ENCODE results near the gene TRMT10C.

The TRMT10C gene

DNA sequence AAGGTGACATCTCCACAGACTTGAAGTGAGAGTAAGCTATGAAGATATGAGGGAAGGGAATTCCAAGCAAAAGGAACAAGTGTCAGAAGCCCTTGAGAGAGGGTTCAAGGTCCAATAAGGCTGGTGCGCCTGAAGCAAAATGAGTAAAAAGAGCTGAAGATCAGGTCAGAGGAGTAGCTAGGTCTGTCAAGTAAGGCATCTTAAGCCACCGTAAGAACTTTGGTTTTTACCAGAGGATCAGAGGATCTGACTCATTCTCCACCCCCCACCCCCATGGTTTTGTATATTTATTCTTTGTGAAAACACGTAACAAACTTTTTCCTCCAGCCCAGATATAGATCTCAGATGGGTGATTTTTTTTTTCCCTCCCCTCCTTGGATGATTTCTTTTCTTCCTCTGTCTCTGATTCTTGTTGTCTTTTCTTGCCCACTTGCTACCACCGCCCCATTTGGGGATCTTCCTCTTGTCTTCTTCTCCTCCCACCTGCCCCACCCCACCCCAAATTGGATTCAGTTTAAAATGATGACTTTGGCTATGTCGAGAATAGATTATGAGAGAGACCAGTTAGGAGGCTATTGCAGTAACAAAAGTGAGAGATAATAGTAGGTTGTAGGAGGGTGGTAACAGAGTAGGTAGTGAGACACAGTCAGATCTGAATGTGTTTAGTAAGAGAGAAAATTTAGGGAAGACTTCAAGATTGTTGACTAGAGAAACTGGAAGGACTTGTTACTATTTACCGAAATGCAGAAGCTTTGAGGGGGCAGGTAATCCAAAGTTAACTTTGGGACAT is 6.1 kb downstream of the TRMT10C start:
- H3K4me3 ChIP-seq (ENCODE audit: control insufficient read depth in 1 of 7, extremely low read depth in 1 of 7, insufficient read depth in 4 of 7, low read depth in 2 of 7, low read length in 6 of 7): no peak overlapping the region
- 86% methylated on average over 4 of the region's 6 CpGs for WGBS (ENCODE audit: insufficient coverage)
- ChIA-PET CTCF (interaction anchor here (0.9 kb wide), 1 partner anchor 54 kb away, joined by 3 read pairs; the partner anchor contains the start of gene SENP7), POLR2A (no interaction called here)
- H3K36me3 ChIP-seq (ENCODE audit: control insufficient read depth in 4 of 4, insufficient read depth in 4 of 4, low read length in 3 of 4): peaks cover 14 to 33% (median 24%) of the 10 kb centered on the region in 4 experiments
- no peaks in the 10 kb centered on the region for H3K9me3 ChIP-seq (ENCODE audit: control extremely low read depth in 1 of 5, control insufficient read depth in 4 of 5, insufficient read depth in 2 of 5, low read depth in 1 of 5, low read length in 4 of 5)
- no peaks in the 10 kb centered on the region for H3K27me3 ChIP-seq (replicated peaks in 2 of 5; ENCODE audit: control insufficient read depth in 4 of 5, insufficient read depth in 5 of 5, low read length in 4 of 5)
- H3K27ac ChIP-seq (ENCODE audit: insufficient read depth in 1 of 2, low read depth in 1 of 2, low read length in 2 of 2, poor library complexity in 1 of 2, severe bottlenecking in 2 of 2): no peak overlapping the region
- peaks cover 3 to 13% (median 9%) of the 10 kb centered on the region in 4 experiments for H3K4me1 ChIP-seq (ENCODE audit: control extremely low read depth in 1 of 4, control insufficient read depth in 4 of 4, insufficient read depth in 4 of 4, low read length in 3 of 4)
- DNase-seq: no peak

DNA sequence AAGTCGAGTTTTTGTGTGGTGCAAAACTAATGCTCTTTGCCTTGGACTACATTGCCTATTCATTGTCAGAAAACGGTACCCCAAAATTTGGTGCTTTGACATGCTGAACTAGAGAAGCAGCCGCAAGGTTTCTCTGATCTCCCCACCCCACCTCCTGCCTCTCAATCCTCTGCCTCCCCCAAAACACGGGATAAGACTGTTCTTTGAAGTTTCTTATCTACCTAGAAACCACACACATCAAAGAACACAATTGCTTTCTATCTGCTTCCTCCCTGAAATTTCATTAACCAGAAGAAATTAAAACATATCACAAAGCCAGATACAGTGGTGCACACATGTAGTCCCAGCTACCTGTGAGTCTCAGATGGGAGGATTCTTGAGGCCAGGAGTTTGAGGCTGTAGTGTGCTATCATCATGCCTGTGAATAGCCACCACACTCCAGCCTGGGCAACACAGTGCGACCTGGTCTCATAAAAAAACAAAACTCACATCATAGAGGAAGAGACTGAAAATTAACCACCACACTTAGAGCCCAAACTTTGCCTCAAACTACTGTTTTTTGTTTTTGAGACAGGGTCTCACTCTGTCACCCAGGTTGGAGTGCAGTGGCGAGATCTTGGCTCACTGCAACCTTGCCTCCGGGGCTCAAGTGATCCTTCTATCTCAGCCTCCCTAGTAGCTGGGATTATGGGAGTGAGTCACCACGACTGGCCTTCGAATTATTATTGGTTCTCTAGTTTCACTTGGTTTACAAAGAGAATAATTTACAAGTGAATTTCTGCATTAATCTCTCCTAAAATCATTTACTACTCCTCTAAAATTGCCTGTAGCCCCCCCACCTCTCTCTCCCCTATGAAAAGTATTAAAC is 9.6 kb downstream of the TRMT10C start:
- 78% methylated on average over 4 of the region's 9 CpGs for WGBS (ENCODE audit: insufficient coverage)
- Histone ChIP-seq H3K27me3 (replicated peaks in 2 of 5; ENCODE audit: control insufficient read depth in 4 of 5, insufficient read depth in 5 of 5, low read length in 4 of 5) (no peaks in the 10 kb centered on the region), H3K4me1 (ENCODE audit: control extremely low read depth in 1 of 4, control insufficient read depth in 4 of 4, insufficient read depth in 4 of 4, low read length in 3 of 4) (peaks cover 7 to 24% (median 17%) of the 10 kb centered on the region in 4 experiments), H3K4me3 (ENCODE audit: control insufficient read depth in 1 of 7, extremely low read depth in 1 of 7, insufficient read depth in 4 of 7, low read depth in 2 of 7, low read length in 6 of 7) (no peak overlapping the region), H3K36me3 (ENCODE audit: control insufficient read depth in 4 of 4, insufficient read depth in 4 of 4, low read length in 3 of 4) (peaks cover 2 to 12% (median 10%) of the 10 kb centered on the region in 4 experiments), H3K27ac (ENCODE audit: insufficient read depth in 1 of 2, low read depth in 1 of 2, low read length in 2 of 2, poor library complexity in 1 of 2, severe bottlenecking in 2 of 2) (no peak overlapping the region), H3K9me3 (ENCODE audit: control extremely low read depth in 1 of 5, control insufficient read depth in 4 of 5, insufficient read depth in 2 of 5, low read depth in 1 of 5, low read length in 4 of 5) (no peaks in the 10 kb centered on the region)
- CTCF ChIA-PET: interaction anchor here (1.0 to 4.3 kb wide), 3 partner anchors 7 to 20 kb away, joined by 4 to 20 read pairs (median 5); partner anchors contain the start of gene TRMT10C
- DNase-seq: no peak
- POLR2A ChIA-PET: no interaction called here

DNA sequence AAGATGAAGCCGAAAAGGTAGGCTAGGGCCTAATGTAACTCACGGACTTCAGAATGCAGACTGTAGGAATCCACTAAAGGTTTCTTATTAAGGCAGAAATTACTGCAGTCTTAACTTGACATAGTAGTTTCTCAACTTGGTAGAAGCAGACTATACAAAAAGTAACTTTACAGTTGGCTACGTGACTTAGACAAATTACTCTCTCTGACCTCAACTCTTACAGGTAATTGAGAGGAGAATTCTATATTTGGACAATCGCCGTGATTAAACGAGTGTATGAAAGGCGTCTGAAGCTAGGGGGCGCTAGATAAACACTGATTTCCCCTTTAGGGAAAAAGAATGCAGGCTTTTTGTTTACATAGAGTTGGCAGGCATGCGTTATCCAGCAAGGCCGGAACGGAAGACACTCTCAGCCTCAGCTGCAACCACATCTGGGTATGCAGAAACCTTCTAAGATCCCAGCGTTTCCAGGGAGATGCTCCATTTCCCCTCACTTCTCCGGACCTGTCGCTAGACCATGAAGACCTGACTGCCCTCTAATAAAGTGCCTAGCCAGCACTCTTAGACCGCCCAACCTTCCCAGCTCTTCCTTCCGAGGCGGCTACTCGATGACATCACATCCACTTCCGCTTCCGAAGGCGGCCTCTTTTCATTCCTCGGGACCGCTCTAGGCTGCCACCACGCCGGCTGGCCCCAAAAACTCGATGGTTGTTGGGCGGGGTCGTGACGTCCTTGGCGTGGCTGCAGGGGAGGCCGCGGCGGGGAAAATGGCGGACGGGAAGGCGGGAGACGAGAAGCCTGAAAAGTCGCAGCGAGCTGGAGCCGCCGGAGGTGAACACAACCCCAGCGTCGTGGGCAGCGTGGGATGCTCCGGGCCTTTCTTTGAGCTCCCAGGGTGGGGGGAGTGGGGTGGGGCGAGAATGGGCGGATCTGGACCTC is 12.1 kb downstream of the TRMT10C start, which contains the start of gene PCNP:
TSS of gene PCNP (plus strand) at position 732 of the 939 bp plus-strand sequence. CDS start at position 768, 36 bp downstream.
- ChIA-PET POLR2A (interaction anchor here (0.6 to 3.1 kb wide), 12 partner anchors 12 to 1313 kb away, joined by 3 to 12 read pairs (median 4); partner anchors contain the start of genes RPL24, SENP7, TBC1D23 and TRMT10C), CTCF (interaction anchor here (0.6 to 4.3 kb wide), 14 partner anchors 10 to 229 kb away, joined by 3 to 20 read pairs (median 4); partner anchors contain the start of genes SENP7, TRMT10C and ZBTB11)
- H3K27me3 ChIP-seq (replicated peaks in 2 of 5; ENCODE audit: control insufficient read depth in 4 of 5, insufficient read depth in 5 of 5, low read length in 4 of 5): no peaks in the 10 kb centered on the region
- peak; percentile 99 for DNase-seq
- H3K4me3 ChIP-seq (ENCODE audit: control insufficient read depth in 1 of 7, extremely low read depth in 1 of 7, insufficient read depth in 4 of 7, low read depth in 2 of 7, low read length in 6 of 7): peak within 1 kb of the TSS; percentile 82 to 98 (median 89)
- H3K27ac ChIP-seq (ENCODE audit: insufficient read depth in 1 of 2, low read depth in 1 of 2, low read length in 2 of 2, poor library complexity in 1 of 2, severe bottlenecking in 2 of 2): peak within 1 kb of the TSS; percentile 98 to 99
- peaks cover 7 to 24% (median 17%) of the 10 kb centered on the region in 4 experiments for H3K4me1 ChIP-seq (ENCODE audit: control extremely low read depth in 1 of 4, control insufficient read depth in 4 of 4, insufficient read depth in 4 of 4, low read length in 3 of 4)
- peaks cover 0 to 12% (median under 1%) of the 10 kb centered on the region in 4 experiments for H3K36me3 ChIP-seq (ENCODE audit: control insufficient read depth in 4 of 4, insufficient read depth in 4 of 4, low read length in 3 of 4)
- 2% methylated on average over 43 of the region's 47 CpGs for WGBS (ENCODE audit: insufficient coverage)
- no peaks in the 10 kb centered on the region for H3K9me3 ChIP-seq (ENCODE audit: control extremely low read depth in 1 of 5, control insufficient read depth in 4 of 5, insufficient read depth in 2 of 5, low read depth in 1 of 5, low read length in 4 of 5)

DNA sequence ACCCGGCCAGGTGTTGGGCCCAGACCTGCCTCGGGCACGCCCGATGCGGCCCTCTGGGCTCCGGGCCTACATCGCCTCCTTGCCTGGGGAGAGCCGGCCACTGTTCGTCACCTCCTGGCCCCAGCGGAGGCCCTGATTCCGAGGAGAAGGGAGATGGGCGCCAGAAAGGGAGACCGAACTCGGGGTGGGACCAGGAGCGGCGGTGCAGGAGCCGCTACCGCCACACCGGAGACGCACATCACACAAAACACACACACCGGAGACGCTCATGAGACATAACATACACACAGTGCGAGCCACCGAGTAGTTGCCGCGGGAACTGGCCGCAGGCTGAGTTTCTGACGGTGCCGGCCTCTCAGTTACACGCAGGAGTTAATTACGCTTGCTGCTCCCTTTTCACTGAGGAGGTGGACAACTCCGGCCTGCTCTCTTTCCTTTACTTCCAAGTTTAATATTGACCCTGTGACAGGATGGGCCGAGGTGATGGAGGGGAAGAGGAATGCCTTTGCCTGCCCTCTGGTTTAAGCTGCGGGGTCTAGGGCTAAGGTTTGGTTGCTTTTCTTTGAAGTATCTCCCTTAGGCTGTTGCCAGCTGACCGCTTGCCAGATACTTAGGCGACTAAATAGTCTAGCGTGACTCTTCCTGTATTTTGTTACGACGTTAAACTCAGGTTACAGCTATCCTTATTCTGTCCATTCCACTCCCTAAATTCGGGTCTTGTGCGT is 12.9 kb downstream of the TRMT10C start:
- 0% methylated on average over 37 of the region's 41 CpGs for WGBS (ENCODE audit: insufficient coverage)
- H3K9me3 ChIP-seq (ENCODE audit: control extremely low read depth in 1 of 5, control insufficient read depth in 4 of 5, insufficient read depth in 2 of 5, low read depth in 1 of 5, low read length in 4 of 5): no peaks in the 10 kb centered on the region
- CTCF ChIA-PET: interaction anchor here (0.8 to 4.3 kb wide), 11 partner anchors 9 to 837 kb away, joined by 3 to 20 read pairs (median 4); partner anchors contain the start of genes SENP7 and ZBTB11
- POLR2A ChIA-PET: interaction anchor here (0.5 to 3.1 kb wide), 8 partner anchors 13 to 1314 kb away, joined by 3 to 12 read pairs (median 6); partner anchors contain the start of genes SENP7, TBC1D23, TRMT10C and ZBTB11
- peaks cover 0 to 18% (median 2%) of the 10 kb centered on the region in 4 experiments for H3K36me3 ChIP-seq (ENCODE audit: control insufficient read depth in 4 of 4, insufficient read depth in 4 of 4, low read length in 3 of 4)
- DNase-seq: peak; percentile 26 to 79 (median 44)
- H3K4me1 ChIP-seq (ENCODE audit: control extremely low read depth in 1 of 4, control insufficient read depth in 4 of 4, insufficient read depth in 4 of 4, low read length in 3 of 4): peaks cover 7 to 24% (median 17%) of the 10 kb centered on the region in 4 experiments
- peak overlapping the region; percentile 98 to 99 for H3K27ac ChIP-seq (ENCODE audit: insufficient read depth in 1 of 2, low read depth in 1 of 2, low read length in 2 of 2, poor library complexity in 1 of 2, severe bottlenecking in 2 of 2)
- peak overlapping the region; percentile 82 to 98 (median 89) for H3K4me3 ChIP-seq (ENCODE audit: control insufficient read depth in 1 of 7, extremely low read depth in 1 of 7, insufficient read depth in 4 of 7, low read depth in 2 of 7, low read length in 6 of 7)
- H3K27me3 ChIP-seq (replicated peaks in 2 of 5; ENCODE audit: control insufficient read depth in 4 of 5, insufficient read depth in 5 of 5, low read length in 4 of 5): no peaks in the 10 kb centered on the region

DNA sequence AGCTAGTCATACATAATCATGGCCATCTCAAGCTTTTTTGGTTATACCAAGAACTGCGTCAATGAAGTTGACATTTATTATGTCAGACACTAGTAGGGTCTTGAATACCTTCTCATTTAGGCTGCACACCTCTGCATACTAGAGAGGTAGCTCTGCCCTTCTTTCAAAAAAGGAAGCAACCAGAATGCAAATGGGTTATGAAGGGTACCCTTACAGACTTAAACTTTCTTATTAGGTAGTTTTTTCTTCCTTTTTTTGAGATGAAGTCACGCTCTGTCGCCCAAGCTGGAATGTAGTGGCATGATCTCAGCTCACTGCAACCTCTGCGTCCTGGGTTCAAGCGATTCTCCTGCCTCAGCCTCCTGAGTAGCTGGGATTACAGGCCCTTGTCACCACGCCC is 15.6 kb downstream of the TRMT10C start:
- 95% methylated on average over 6 of the region's 6 CpGs for WGBS (ENCODE audit: insufficient coverage)
- Histone ChIP-seq H3K27me3 (replicated peaks in 2 of 5; ENCODE audit: control insufficient read depth in 4 of 5, insufficient read depth in 5 of 5, low read length in 4 of 5) (no peaks in the 10 kb centered on the region), H3K4me3 (ENCODE audit: control insufficient read depth in 1 of 7, extremely low read depth in 1 of 7, insufficient read depth in 4 of 7, low read depth in 2 of 7, low read length in 6 of 7) (no peak overlapping the region), H3K9me3 (ENCODE audit: control extremely low read depth in 1 of 5, control insufficient read depth in 4 of 5, insufficient read depth in 2 of 5, low read depth in 1 of 5, low read length in 4 of 5) (no peaks in the 10 kb centered on the region), H3K27ac (ENCODE audit: insufficient read depth in 1 of 2, low read depth in 1 of 2, low read length in 2 of 2, poor library complexity in 1 of 2, severe bottlenecking in 2 of 2) (no peak overlapping the region), H3K4me1 (ENCODE audit: control extremely low read depth in 1 of 4, control insufficient read depth in 4 of 4, insufficient read depth in 4 of 4, low read length in 3 of 4) (peaks cover 7 to 24% (median 17%) of the 10 kb centered on the region in 4 experiments), H3K36me3 (ENCODE audit: control insufficient read depth in 4 of 4, insufficient read depth in 4 of 4, low read length in 3 of 4) (peaks cover 0 to 23% (median 6%) of the 10 kb centered on the region in 4 experiments)
- DNase-seq: no peak
- CTCF ChIA-PET: interaction anchor here (0.6 to 1.9 kb wide), 2 partner anchors 9 to 60 kb away, joined by 3 to 7 read pairs; no protein-coding TSS in a partner anchor
- POLR2A ChIA-PET: interaction anchor here (0.6 to 0.8 kb wide), 2 partner anchors 9 to 29 kb away, joined by 3 to 4 read pairs; no protein-coding TSS in a partner anchor
